GM23338 (cell line): ENCODE results near the gene NID1. TPM values are rescaled to one million over a fixed set of nuclear protein-coding genes. Genes with fewer than 3 reads are reported as not detected.

Experiments used
- ATAC-seq: fragments of 200-7000 bp; cut with Tn5 transposase; 3 replicates; pipeline ENCODE4 v1.9.1; 2020
- DNase-seq: peaks from one replicate; pipeline ENCODE4 v3.0.0-alpha.2; 2015; ENCODE audit warnings: low spot score
- H2AFZ ChIP-seq: fragments of 200-600 bp; sonication (generic); 2 replicates; pipeline ENCODE4 v1.8.0; 2016; ENCODE audit warnings: antibody characterized with exemption, mild to moderate bottlenecking, moderate library complexity
- H3F3A ChIP-seq: fragments of 200-600 bp; sonication (generic); replicated peaks from 2 replicates; pipeline ENCODE4 v1.8.0; 2017; ENCODE audit warnings: antibody characterized with exemption, mixed run types, low read depth
- H3K27ac ChIP-seq: fragments of 200-600 bp; sonication (generic); 2 replicates; pipeline ENCODE4 v1.6.1; 2016; ENCODE audit warnings: low read depth
- H3K27me3 ChIP-seq: fragments of 200-600 bp; sonication (generic); 2 replicates; pipeline ENCODE4 v1.8.0; 2016; ENCODE audit warnings: mild to moderate bottlenecking, mixed run types, moderate library complexity; ENCODE audit not compliant: insufficient read depth
- H3K36me3 ChIP-seq: fragments of 200-600 bp; sonication (generic); 2 replicates; pipeline ENCODE4 v1.8.0; 2016; ENCODE audit warnings: mild to moderate bottlenecking; ENCODE audit not compliant: insufficient read depth
- H3K4me1 ChIP-seq: fragments of 200-600 bp; sonication (generic); 2 replicates; pipeline ENCODE4 v1.8.0; 2016; ENCODE audit warnings: mild to moderate bottlenecking, moderate library complexity; ENCODE audit not compliant: insufficient read depth
- H3K4me2 ChIP-seq: fragments of 200-600 bp; sonication (generic); 2 replicates; pipeline ENCODE4 v1.7.1; 2017; ENCODE audit warnings: mixed run types
- H3K4me3 ChIP-seq: fragments of 200-600 bp; sonication (generic); 2 replicates; pipeline ENCODE4 v1.6.1; 2016; ENCODE audit warnings: mixed run types
- H3K79me2 ChIP-seq: fragments of 200-600 bp; sonication (generic); replicated peaks from 2 replicates; pipeline ENCODE4 v1.8.0; 2017; ENCODE audit warnings: mild to moderate bottlenecking; ENCODE audit not compliant: insufficient read depth
- H3K9me2 ChIP-seq: fragments of 200-600 bp; sonication (generic); 2 replicates; pipeline ENCODE4 v1.8.0; 2017; ENCODE audit not compliant: insufficient read depth
- H4K20me1 ChIP-seq: fragments of 200-600 bp; sonication (generic); replicated peaks from 2 replicates; pipeline ENCODE4 v1.8.0; 2017; ENCODE audit warnings: mild to moderate bottlenecking; ENCODE audit not compliant: insufficient read depth
- H3K27ac Mint-ChIP-seq: 2 replicates; pipeline ENCODE4 v1.8.0; 2020; ENCODE audit warnings: inconsistent platforms, mild to moderate bottlenecking, moderate library complexity, mixed read lengths
- H3K27me3 Mint-ChIP-seq: 3 replicates; pipeline ENCODE4 v1.8.0; 2022; ENCODE audit warnings: low read depth, mild to moderate bottlenecking, moderate library complexity, mixed read lengths, inconsistent platforms; ENCODE audit not compliant: insufficient read depth, poor library complexity
- H3K36me3 Mint-ChIP-seq: 3 replicates; pipeline ENCODE4 v1.8.0; 2021; ENCODE audit warnings: low read depth, mild to moderate bottlenecking, inconsistent platforms, moderate library complexity, mixed read lengths
- H3K4me1 Mint-ChIP-seq: 3 replicates; pipeline ENCODE4 v1.8.0; 2020; ENCODE audit warnings: mild to moderate bottlenecking, inconsistent platforms, mixed read lengths
- H3K4me3 Mint-ChIP-seq: 3 replicates; pipeline ENCODE4 v1.8.0; 2021; ENCODE audit warnings: moderate library complexity, mild to moderate bottlenecking, inconsistent platforms, mixed read lengths
- H3K9me3 Mint-ChIP-seq: 3 replicates; pipeline ENCODE4 v1.8.0; 2020; ENCODE audit warnings: moderate library complexity, mild to moderate bottlenecking, inconsistent platforms, mixed read lengths
- EZH2 ChIP-seq: fragments of 200-600 bp; sonication (generic); IDR thresholded peaks from one replicate; pipeline ENCODE4 v1.8.0; 2017; ENCODE audit warnings: antibody characterized with exemption, mild to moderate bottlenecking, low read depth; ENCODE audit not compliant: unreplicated experiment
- STAT1 ChIP-seq: IDR thresholded peaks from one replicate; pipeline ENCODE4 v1.6.1; 2016; ENCODE audit warnings: antibody characterized with exemption; ENCODE audit not compliant: unreplicated experiment
- ZNF331 ChIP-seq: fragments of 250-450 bp; sonication (Bioruptor Pico); IDR thresholded peaks from 2 replicates; pipeline ENCODE4 v1.5.0; 2020; ENCODE audit warnings: low read depth, mild to moderate bottlenecking, moderate library complexity
- polyA plus RNA-seq: library from polyadenylated mRNA; unstranded; fragments of >200 nt; fragmentation: Nextera tagmentation; extraction: Ambion mirVana; gene quantifications from 2 replicates; pipeline ENCODE4 v1.2.1, GENCODE V29; 2016
- total RNA-seq: library from RNA; depleted of rRNA; stranded (reverse); fragments of >200 nt; shearing (Covaris generic); gene quantifications from 2 replicates; pipeline ENCODE4 v1.2.3, GENCODE V29; 2014
- TF ChIP-seq, protein P1 (sequence below), 2 experiments: fragments of 200-600 bp in 1 of 2; sonication (generic) in 1 of 2; conservative IDR thresholded peaks; 2 replicates each; pipeline versions ENCODE4 v1.5.1 to v1.6.1; 2016 to 2017; ENCODE audit warnings: antibody characterized with exemption in 2 of 2, low read depth in 2 of 2, mild to moderate bottlenecking in 2 of 2, moderate library complexity in 1 of 2
- TF ChIP-seq, protein P2 (sequence below): fragments of 250-450 bp; sonication (Bioruptor Pico); IDR thresholded peaks from 2 replicates; pipeline ENCODE4 v1.5.0; 2020; ENCODE audit warnings: mild to moderate bottlenecking, moderate library complexity

The NID1 gene
- total and polyA plus RNA-seq, 2 experiments from 2014 or later, result 7.1 to 32.5 TPM

DNA sequence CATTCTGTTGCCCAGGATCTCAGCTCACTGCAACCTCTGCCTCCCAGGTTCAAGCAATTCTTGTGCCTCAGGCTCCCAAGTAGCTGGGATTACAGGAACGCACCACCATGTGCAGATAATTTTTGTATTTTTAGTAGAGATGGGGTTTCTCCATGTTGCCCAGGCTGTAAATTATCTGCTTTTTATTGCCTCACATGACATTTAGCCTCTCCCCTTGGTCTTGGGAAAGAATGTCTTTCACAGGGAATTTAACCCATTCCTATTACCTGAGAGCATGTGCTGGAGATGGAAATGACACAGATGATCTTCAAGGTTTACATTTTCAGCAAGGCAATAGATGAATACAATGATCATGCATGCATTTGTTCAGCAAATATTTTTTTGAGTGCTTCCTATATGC lies 75.8 kb downstream of the NID1 start:
- ATAC-seq (no peak), DNase-seq (no peak)
- Histone ChIP-seq H3K27ac (no peak overlapping the region), H3K9me2 (no peaks in the 10 kb centered on the region), H3K79me2 (no peaks in the 10 kb centered on the region), H3K4me3 (no peak overlapping the region), H3K27me3 (no peaks in the 10 kb centered on the region), H4K20me1 (no peaks in the 10 kb centered on the region), H3F3A (no peaks in the 10 kb centered on the region), H3K36me3 (0 out of 2 replicates have a peak, but pooled peaks cover 9% of the 10 kb centered on the region), H2AFZ (no peak overlapping the region), H3K4me2 (no peak overlapping the region), H3K4me1 (peaks cover 7% of the 10 kb centered on the region; the same call in 1 of the 2 replicates)
- TF ChIP-seq, protein P1, sequence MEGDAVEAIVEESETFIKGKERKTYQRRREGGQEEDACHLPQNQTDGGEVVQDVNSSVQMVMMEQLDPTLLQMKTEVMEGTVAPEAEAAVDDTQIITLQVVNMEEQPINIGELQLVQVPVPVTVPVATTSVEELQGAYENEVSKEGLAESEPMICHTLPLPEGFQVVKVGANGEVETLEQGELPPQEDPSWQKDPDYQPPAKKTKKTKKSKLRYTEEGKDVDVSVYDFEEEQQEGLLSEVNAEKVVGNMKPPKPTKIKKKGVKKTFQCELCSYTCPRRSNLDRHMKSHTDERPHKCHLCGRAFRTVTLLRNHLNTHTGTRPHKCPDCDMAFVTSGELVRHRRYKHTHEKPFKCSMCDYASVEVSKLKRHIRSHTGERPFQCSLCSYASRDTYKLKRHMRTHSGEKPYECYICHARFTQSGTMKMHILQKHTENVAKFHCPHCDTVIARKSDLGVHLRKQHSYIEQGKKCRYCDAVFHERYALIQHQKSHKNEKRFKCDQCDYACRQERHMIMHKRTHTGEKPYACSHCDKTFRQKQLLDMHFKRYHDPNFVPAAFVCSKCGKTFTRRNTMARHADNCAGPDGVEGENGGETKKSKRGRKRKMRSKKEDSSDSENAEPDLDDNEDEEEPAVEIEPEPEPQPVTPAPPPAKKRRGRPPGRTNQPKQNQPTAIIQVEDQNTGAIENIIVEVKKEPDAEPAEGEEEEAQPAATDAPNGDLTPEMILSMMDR (conservative IDR thresholded peaks at IDR 0.05; ENCODE audit: low read depth in 2 of 2), result no peak
- no peak for TF ChIP-seq EZH2
- TF ChIP-seq, protein P2, sequence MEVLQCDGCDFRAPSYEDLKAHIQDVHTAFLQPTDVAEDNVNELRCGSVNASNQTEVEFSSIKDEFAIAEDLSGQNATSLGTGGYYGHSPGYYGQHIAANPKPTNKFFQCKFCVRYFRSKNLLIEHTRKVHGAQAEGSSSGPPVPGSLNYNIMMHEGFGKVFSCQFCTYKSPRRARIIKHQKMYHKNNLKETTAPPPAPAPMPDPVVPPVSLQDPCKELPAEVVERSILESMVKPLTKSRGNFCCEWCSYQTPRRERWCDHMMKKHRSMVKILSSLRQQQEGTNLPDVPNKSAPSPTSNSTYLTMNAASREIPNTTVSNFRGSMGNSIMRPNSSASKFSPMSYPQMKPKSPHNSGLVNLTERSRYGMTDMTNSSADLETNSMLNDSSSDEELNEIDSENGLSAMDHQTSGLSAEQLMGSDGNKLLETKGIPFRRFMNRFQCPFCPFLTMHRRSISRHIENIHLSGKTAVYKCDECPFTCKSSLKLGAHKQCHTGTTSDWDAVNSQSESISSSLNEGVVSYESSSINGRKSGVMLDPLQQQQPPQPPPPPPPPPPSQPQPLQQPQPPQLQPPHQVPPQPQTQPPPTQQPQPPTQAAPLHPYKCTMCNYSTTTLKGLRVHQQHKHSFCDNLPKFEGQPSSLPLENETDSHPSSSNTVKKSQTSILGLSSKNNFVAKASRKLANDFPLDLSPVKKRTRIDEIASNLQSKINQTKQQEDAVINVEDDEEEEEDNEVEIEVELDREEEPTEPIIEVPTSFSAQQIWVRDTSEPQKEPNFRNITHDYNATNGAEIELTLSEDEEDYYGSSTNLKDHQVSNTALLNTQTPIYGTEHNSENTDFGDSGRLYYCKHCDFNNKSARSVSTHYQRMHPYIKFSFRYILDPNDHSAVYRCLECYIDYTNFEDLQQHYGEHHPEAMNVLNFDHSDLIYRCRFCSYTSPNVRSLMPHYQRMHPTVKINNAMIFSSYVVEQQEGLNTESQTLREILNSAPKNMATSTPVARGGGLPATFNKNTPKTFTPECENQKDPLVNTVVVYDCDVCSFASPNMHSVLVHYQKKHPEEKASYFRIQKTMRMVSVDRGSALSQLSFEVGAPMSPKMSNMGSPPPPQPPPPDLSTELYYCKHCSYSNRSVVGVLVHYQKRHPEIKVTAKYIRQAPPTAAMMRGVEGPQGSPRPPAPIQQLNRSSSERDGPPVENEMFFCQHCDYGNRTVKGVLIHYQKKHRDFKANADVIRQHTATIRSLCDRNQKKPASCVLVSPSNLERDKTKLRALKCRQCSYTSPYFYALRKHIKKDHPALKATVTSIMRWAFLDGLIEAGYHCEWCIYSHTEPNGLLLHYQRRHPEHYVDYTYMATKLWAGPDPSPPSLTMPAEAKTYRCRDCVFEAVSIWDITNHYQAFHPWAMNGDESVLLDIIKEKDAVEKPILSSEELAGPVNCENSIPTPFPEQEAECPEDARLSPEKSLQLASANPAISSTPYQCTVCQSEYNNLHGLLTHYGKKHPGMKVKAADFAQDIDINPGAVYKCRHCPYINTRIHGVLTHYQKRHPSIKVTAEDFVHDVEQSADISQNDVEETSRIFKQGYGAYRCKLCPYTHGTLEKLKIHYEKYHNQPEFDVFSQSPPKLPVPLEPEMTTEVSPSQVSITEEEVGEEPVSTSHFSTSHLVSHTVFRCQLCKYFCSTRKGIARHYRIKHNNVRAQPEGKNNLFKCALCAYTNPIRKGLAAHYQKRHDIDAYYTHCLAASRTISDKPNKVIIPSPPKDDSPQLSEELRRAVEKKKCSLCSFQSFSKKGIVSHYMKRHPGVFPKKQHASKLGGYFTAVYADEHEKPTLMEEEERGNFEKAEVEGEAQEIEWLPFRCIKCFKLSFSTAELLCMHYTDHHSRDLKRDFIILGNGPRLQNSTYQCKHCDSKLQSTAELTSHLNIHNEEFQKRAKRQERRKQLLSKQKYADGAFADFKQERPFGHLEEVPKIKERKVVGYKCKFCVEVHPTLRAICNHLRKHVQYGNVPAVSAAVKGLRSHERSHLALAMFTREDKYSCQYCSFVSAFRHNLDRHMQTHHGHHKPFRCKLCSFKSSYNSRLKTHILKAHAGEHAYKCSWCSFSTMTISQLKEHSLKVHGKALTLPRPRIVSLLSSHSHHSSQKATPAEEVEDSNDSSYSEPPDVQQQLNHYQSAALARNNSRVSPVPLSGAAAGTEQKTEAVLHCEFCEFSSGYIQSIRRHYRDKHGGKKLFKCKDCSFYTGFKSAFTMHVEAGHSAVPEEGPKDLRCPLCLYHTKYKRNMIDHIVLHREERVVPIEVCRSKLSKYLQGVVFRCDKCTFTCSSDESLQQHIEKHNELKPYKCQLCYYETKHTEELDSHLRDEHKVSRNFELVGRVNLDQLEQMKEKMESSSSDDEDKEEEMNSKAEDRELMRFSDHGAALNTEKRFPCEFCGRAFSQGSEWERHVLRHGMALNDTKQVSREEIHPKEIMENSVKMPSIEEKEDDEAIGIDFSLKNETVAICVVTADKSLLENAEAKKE (CRISPR knock-in tag), result no peak
- Mint-ChIP-seq H3K27ac (no peak overlapping the region), H3K36me3 (peaks cover 38% of the 10 kb centered on the region), H3K9me3 (peaks cover 29% of the 10 kb centered on the region), H3K4me3 (no peak overlapping the region), H3K4me1 (peaks cover 6% of the 10 kb centered on the region), H3K27me3 (peaks cover 6% of the 10 kb centered on the region)

DNA sequence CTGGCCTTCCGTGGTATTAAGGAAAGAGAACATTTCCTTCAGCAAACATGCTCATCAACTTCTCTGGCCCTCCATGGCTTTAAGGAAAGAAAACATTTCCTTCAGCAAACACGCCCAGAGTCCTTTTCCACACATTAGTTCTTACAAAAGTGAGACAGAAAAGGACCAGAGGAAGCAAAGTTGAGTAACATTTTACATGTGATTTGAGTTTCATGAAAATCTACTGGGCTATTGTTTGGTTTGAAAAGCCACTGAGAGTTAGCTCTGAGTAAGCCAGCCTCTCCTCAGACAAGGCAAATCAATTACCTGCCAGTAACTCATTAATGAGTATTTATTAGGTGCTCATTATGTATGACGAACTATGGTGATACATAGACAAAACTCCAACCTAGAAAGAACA lies 78.0 kb downstream of the NID1 start:
- ATAC-seq (no peak), DNase-seq (no peak)
- H3K4me1 ChIP-seq, result peaks cover 10% of the 10 kb centered on the region; the same call in 1 of the 2 replicates
- no peak overlapping the region for H3K4me2 ChIP-seq
- no peaks in the 10 kb centered on the region for H3K9me2 ChIP-seq
- H3K79me2 ChIP-seq, result no peaks in the 10 kb centered on the region
- peaks cover 9% of the 10 kb centered on the region; the same call in 1 of the 2 replicates for H3K36me3 ChIP-seq
- Mint-ChIP-seq H3K4me1 (peaks cover 8% of the 10 kb centered on the region), H3K27me3 (peaks cover 6% of the 10 kb centered on the region), H3K4me3 (no peak overlapping the region), H3K9me3 (peaks cover 29% of the 10 kb centered on the region), H3K36me3 (peaks cover 38% of the 10 kb centered on the region), H3K27ac (no peak overlapping the region)
- H3K27me3 ChIP-seq, result no peaks in the 10 kb centered on the region
- H3K27ac ChIP-seq, result no peak overlapping the region
- H4K20me1 ChIP-seq, result no peaks in the 10 kb centered on the region
- no peaks in the 10 kb centered on the region for H3F3A ChIP-seq
- H3K4me3 ChIP-seq, result no peak overlapping the region
- H2AFZ ChIP-seq, result no peak overlapping the region
- no peak for TF ChIP-seq ZNF331 (CRISPR knock-in tag)
- TF ChIP-seq STAT1, result no peak
